IMR-90 (cell line): Measurements from ENCODE around the gene PHPT1. TPM values are rescaled to one million over a fixed set of nuclear protein-coding genes. Genes with fewer than 3 reads are reported as not detected.

Source experiments
- ATAC-seq: fragments of 200-7000 bp; cut with Tn5 transposase; 2 replicates; pipeline ENCODE4 v1.9.1; 2020; ENCODE audit warnings: low read depth, mild to moderate bottlenecking, moderate library complexity
- BruUV-seq: library from RNA; stranded (reverse); fragments of 400-500 nt; replicated peaks from 2 replicates; lab custom pipeline; 2021; lab: Mats Ljungman, UMichigan
- CTCF ChIA-PET: fragments of 300-600 bp; formaldehyde crosslinking; extraction: SDS; loops from one replicate; lab custom pipeline; 2021; ENCODE audit warnings: antibody characterized with exemption; lab: Yijun Ruan, JAX
- POLR2A ChIA-PET: fragments of 300-600 bp; sonication (Branson Sonifier 250); formaldehyde crosslinking; loops from one replicate; lab custom pipeline; 2022; ENCODE audit warnings: antibody characterized with exemption; ENCODE audit not compliant: unreplicated experiment; lab: Charles Lee
- DNase-seq: peaks from one replicate; pipeline ENCODE4 v3.0.0; 2013
- H2AFZ ChIP-seq: replicated peaks from 2 replicates; pipeline ENCODE3; 2013; ENCODE audit warnings: low read length, mild to moderate bottlenecking; ENCODE audit not compliant: poor library complexity
- H2AK5ac ChIP-seq: 2 replicates; pipeline ENCODE4 v1.6.1; 2013; ENCODE audit warnings: low read depth, low read length, inconsistent platforms
- H2AK9ac ChIP-seq: replicated peaks from 2 replicates; pipeline ENCODE3; 2013; ENCODE audit warnings: mild to moderate bottlenecking, low read depth, low read length, moderate library complexity; ENCODE audit not compliant: poor library complexity
- H2BK120ac ChIP-seq: 2 replicates; pipeline ENCODE4 v1.6.1; 2013; ENCODE audit warnings: low read depth, low read length, inconsistent platforms
- H2BK15ac ChIP-seq: 3 replicates; pipeline ENCODE4 v1.6.1; 2013; ENCODE audit warnings: low read depth, low read length, inconsistent platforms
- H2BK20ac ChIP-seq: 2 replicates; pipeline ENCODE4 v1.6.1; 2013; ENCODE audit warnings: low read depth, mild to moderate bottlenecking, inconsistent platforms, low read length, moderate library complexity
- H2BK5ac ChIP-seq: 2 replicates; pipeline ENCODE4 v1.6.1; 2013; ENCODE audit warnings: mild to moderate bottlenecking, low read depth, low read length, inconsistent platforms; ENCODE audit not compliant: poor library complexity, severe bottlenecking
- H3K14ac ChIP-seq: replicated peaks from 2 replicates; pipeline ENCODE4 v1.6.1; 2013; ENCODE audit warnings: low read depth, low read length, inconsistent platforms
- H3K18ac ChIP-seq: 2 replicates; pipeline ENCODE4 v1.6.1; 2013; ENCODE audit warnings: low read depth, low read length, control low read depth
- H3K23ac ChIP-seq: 2 replicates; pipeline ENCODE4 v1.6.1; 2013; ENCODE audit warnings: low read depth, low read length, inconsistent platforms
- H3K27ac ChIP-seq: 2 replicates; pipeline ENCODE4 v1.5.1; 2013; ENCODE audit warnings: mild to moderate bottlenecking, control low read depth, low read length; ENCODE audit not compliant: insufficient read depth
- H3K27me3 ChIP-seq: 2 replicates; pipeline ENCODE4 v1.6.1; 2013; ENCODE audit warnings: low read length; ENCODE audit not compliant: control insufficient read depth, insufficient read depth
- H3K36me3 ChIP-seq: 2 replicates; pipeline ENCODE4 v1.6.1; 2013; ENCODE audit warnings: low read length, mixed read lengths; ENCODE audit not compliant: control insufficient read depth, insufficient read depth
- H3K4ac ChIP-seq: 2 replicates; pipeline ENCODE4 v1.6.1; 2013; ENCODE audit warnings: low read depth, low read length, inconsistent platforms
- H3K4me1 ChIP-seq: 2 replicates; pipeline ENCODE4 v1.6.1; 2013; ENCODE audit warnings: low read length, mixed read lengths; ENCODE audit not compliant: control insufficient read depth, insufficient read depth
- H3K4me2 ChIP-seq: 2 replicates; pipeline ENCODE4 v1.6.1; 2013; ENCODE audit warnings: low read depth, mild to moderate bottlenecking, control low read depth, low read length, moderate library complexity
- H3K4me3 ChIP-seq: 2 replicates; pipeline ENCODE4 v1.5.1; 2013; ENCODE audit warnings: low read depth, mild to moderate bottlenecking, control low read depth, low read length, moderate library complexity; ENCODE audit not compliant: insufficient read depth
- H3K56ac ChIP-seq: 2 replicates; pipeline ENCODE4 v1.6.1; 2013; ENCODE audit warnings: low read length, inconsistent platforms; ENCODE audit not compliant: insufficient read depth; ENCODE audit errors: extremely low read depth
- H3K79me1 ChIP-seq, 2 experiments: 2 replicates each; pipeline ENCODE4 v1.6.1; 2013; ENCODE audit warnings: low read length in 2 of 2, inconsistent platforms in 1 of 2, low read depth in 1 of 2
- H3K9ac ChIP-seq: 2 replicates; pipeline ENCODE4 v1.6.1; 2013; ENCODE audit warnings: low read depth, low read length, control low read depth
- H3K9me1 ChIP-seq: 2 replicates; pipeline ENCODE4 v1.6.1; 2013; ENCODE audit warnings: low read length, inconsistent platforms; ENCODE audit not compliant: insufficient read depth
- H3K9me3 ChIP-seq: 2 replicates; pipeline ENCODE4 v1.6.1; 2013; ENCODE audit warnings: low read length; ENCODE audit not compliant: control insufficient read depth, insufficient read depth
- H4K20me1 ChIP-seq: 2 replicates; pipeline ENCODE4 v1.6.1; 2013; ENCODE audit warnings: low read length, inconsistent platforms; ENCODE audit not compliant: insufficient read depth
- H4K5ac ChIP-seq: 2 replicates; pipeline ENCODE4 v1.6.1; 2013; ENCODE audit warnings: mild to moderate bottlenecking, low read depth, low read length, control low read depth
- H4K8ac ChIP-seq, 2 experiments: 2 replicates each; pipeline ENCODE4 v1.6.1; 2013; ENCODE audit warnings: low read depth in 2 of 2, low read length in 2 of 2, control low read depth in 1 of 2, inconsistent platforms in 1 of 2
- H4K91ac ChIP-seq: 2 replicates; pipeline ENCODE4 v1.6.1; 2013; ENCODE audit warnings: low read depth, low read length, inconsistent platforms; ENCODE audit not compliant: insufficient read depth
- BHLHE40 ChIP-seq: fragments of 150-350 bp; IDR thresholded peaks from 2 replicates; pipeline ENCODE4 v1.6.1; 2016; ENCODE audit warnings: mild to moderate bottlenecking, low read depth, low read length
- CEBPB ChIP-seq: IDR thresholded peaks from 2 replicates; pipeline ENCODE4 v1.6.1; 2012; ENCODE audit warnings: low read depth, low read length, improper control_type of control experiment
- CHD1 ChIP-seq: IDR thresholded peaks from 2 replicates; pipeline ENCODE4 v1.6.1; 2012; ENCODE audit warnings: low read depth, low read length, improper control_type of control experiment
- CTCF ChIP-seq: conservative IDR thresholded peaks from 2 replicates; pipeline ENCODE4 v1.5.1; 2012; ENCODE audit warnings: mild to moderate bottlenecking, low read depth, low read length, improper control_type of control experiment
- ELK1 ChIP-seq: fragments of 150-350 bp; IDR thresholded peaks from 2 replicates; pipeline ENCODE4 v1.6.1; 2016; ENCODE audit warnings: low read depth, mild to moderate bottlenecking, low read length, moderate library complexity, borderline replicate concordance
- FOS ChIP-seq: fragments of 150-350 bp; IDR thresholded peaks from 2 replicates; pipeline ENCODE4 v1.6.1; 2016; ENCODE audit warnings: low read depth, low read length
- MAFK ChIP-seq: IDR thresholded peaks from 2 replicates; pipeline ENCODE4 v1.6.1; 2012; ENCODE audit warnings: low read depth, low read length, improper control_type of control experiment
- MAZ ChIP-seq: IDR thresholded peaks from 2 replicates; pipeline ENCODE4 v1.6.1; 2012; ENCODE audit warnings: low read depth, mild to moderate bottlenecking, low read length, improper control_type of control experiment, moderate library complexity, borderline replicate concordance
- MXI1 ChIP-seq: IDR thresholded peaks from 2 replicates; pipeline ENCODE4 v1.6.1; 2012; ENCODE audit warnings: low read depth, mild to moderate bottlenecking, low read length, moderate library complexity, borderline replicate concordance
- NFE2L2 ChIP-seq: fragments of 150-350 bp; IDR thresholded peaks from 2 replicates; pipeline ENCODE4 v1.6.1; 2016; ENCODE audit warnings: low read depth, mild to moderate bottlenecking, low read length
- POLR2A ChIP-seq: IDR thresholded peaks from 2 replicates; pipeline ENCODE4 v1.6.1; 2012; ENCODE audit warnings: mild to moderate bottlenecking, low read depth, low read length
- RAD21 ChIP-seq: IDR thresholded peaks from 2 replicates; pipeline ENCODE4 v1.6.1; 2012; ENCODE audit warnings: low read length, improper control_type of control experiment
- RCOR1 ChIP-seq: IDR thresholded peaks from 2 replicates; pipeline ENCODE4 v1.6.1; 2012; ENCODE audit warnings: mild to moderate bottlenecking, low read length, improper control_type of control experiment; ENCODE audit not compliant: insufficient replicate concordance
- RFX5 ChIP-seq: IDR thresholded peaks from 2 replicates; pipeline ENCODE4 v1.8.0; 2012; ENCODE audit warnings: low read depth, mild to moderate bottlenecking, low read length, moderate library complexity
- SMC3 ChIP-seq: fragments of 150-350 bp; IDR thresholded peaks from 2 replicates; pipeline ENCODE4 v1.6.1; 2016; ENCODE audit warnings: low read depth, mild to moderate bottlenecking, antibody characterized with exemption, low read length, moderate library complexity
- WGBS, 2 experiments: methylation state at CpG; one replicate each; pipeline versions ENCODE4 v1.1.5 to v1.1.7; 2013; ENCODE audit warnings: missing lambda C conversion rate in 2 of 2; ENCODE audit not compliant: insufficient read length in 1 of 2; ENCODE audit errors: extremely low coverage in 2 of 2; 5-methylcytosine and 5-hydroxymethylcytosine counted together
- dilution Hi-C: fragments of 300-500 bp; cut with HindIII; formaldehyde crosslinking; loops from one replicate; pipeline ENCODE4 v1.14.3; 2018; ENCODE audit warnings: low sequenced_read_pairs; ENCODE audit not compliant: unreplicated experiment
- in situ Hi-C: fragments of 300-500 bp; cut with MboI; formaldehyde crosslinking; loops from 3 replicates; pipeline ENCODE4 v1.14.3; 2019; ENCODE audit warnings: low sequenced_read_pairs, inconsistent platforms, mixed read lengths
- intact Hi-C: fragments of 100-400 bp; cut with micrococcal nuclease; formaldehyde crosslinking; loops from 2 replicates; pipeline ENCODE4 v1.10.0; 2022
- polyA plus RNA-seq, 3 experiments: library from polyadenylated mRNA; depleted of rRNA; stranded (reverse); fragments of >200 nt; gene quantifications; 2 replicates each; pipeline ENCODE4 v1.2.3, GENCODE V29; 2012; ENCODE audit warnings: low replicate concordance in 1 of 3
- total RNA-seq: library from RNA; depleted of rRNA; stranded (reverse); fragments of >200 nt; gene quantifications from 2 replicates; pipeline ENCODE4 v1.2.3, GENCODE V29; 2012
- TF ChIP-seq, protein P1 (sequence below): fragments of 150-350 bp; IDR thresholded peaks from 2 replicates; pipeline ENCODE4 v1.6.1; 2017; ENCODE audit warnings: mild to moderate bottlenecking, antibody characterized with exemption, low read length, low read depth

Gene PHPT1
- total and polyA plus RNA-seq, 2 of the 4 experiments (the other 2 are of a cell fraction) = 79.8 to 214 TPM

- H3K18ac ChIP-seq = no peak overlapping the region
- no peak overlapping the region for H4K91ac ChIP-seq
- H2BK5ac ChIP-seq = peak overlapping the region; percentile 76
- no peak overlapping the region for H3K23ac ChIP-seq
- H3K4me3 ChIP-seq = no peak overlapping the region
- no peak overlapping the region for H3K4me2 ChIP-seq
- H2BK15ac ChIP-seq = no peak overlapping the region
- no peak overlapping the region for H2AK9ac ChIP-seq
- H3K56ac ChIP-seq = no peak overlapping the region
- peaks cover 15% of the 10 kb centered on the region for H3K4me1 ChIP-seq
- in situ Hi-C loops (no loop called here), intact Hi-C loops (no loop called here), dilution Hi-C loops (no loop called here)
- H3K79me1 ChIP-seq = peaks cover 12 to 62% of the 10 kb centered on the region in 2 experiments
- H3K9me3 ChIP-seq = no peaks in the 10 kb centered on the region
- no peaks in the 10 kb centered on the region for H3K27me3 ChIP-seq
- no peak overlapping the region for H4K5ac ChIP-seq
- no peak overlapping the region for H3K9ac ChIP-seq
- no peak overlapping the region for H2BK120ac ChIP-seq
- no peak for DNase-seq
- TF ChIP-seq CHD1 (no peak), RCOR1 (no peak), BHLHE40 (no peak), POLR2A (no peak), MAZ (no peak), FOS (no peak), RFX5 (no peak), CEBPB (no peak), ELK1 (no peak), CTCF (no peak), SMC3 (no peak), RAD21 (no peak), MAFK (no peak), NFE2L2 (no peak), MXI1 (no peak)
- TF ChIP-seq, protein P1, sequence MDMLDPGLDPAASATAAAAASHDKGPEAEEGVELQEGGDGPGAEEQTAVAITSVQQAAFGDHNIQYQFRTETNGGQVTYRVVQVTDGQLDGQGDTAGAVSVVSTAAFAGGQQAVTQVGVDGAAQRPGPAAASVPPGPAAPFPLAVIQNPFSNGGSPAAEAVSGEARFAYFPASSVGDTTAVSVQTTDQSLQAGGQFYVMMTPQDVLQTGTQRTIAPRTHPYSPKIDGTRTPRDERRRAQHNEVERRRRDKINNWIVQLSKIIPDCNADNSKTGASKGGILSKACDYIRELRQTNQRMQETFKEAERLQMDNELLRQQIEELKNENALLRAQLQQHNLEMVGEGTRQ = no peak
- BruUV-seq = no TSS peak
- 0 out of 2 replicates have a peak, but pooled peaks cover 10% of the 10 kb centered on the region for H3K9me1 ChIP-seq
- H4K20me1 ChIP-seq = no peaks in the 10 kb centered on the region; the same call in none of the 2 replicates
- H2AK5ac ChIP-seq = no peak overlapping the region
- ATAC-seq = no peak
- H4K8ac ChIP-seq = no peak overlapping the region
- H3K27ac ChIP-seq = no peak overlapping the region
- CTCF ChIA-PET = no interaction called here
- no peak overlapping the region for H3K14ac ChIP-seq
- H3K4ac ChIP-seq = no peak overlapping the region
- H2BK20ac ChIP-seq = no peak overlapping the region
- WGBS, 2 experiments = 100% methylated on average over 7 of the region's 10 CpGs; no CpG with 5 or more reads in 1 of the 2 experiments
- no peak overlapping the region for H2AFZ ChIP-seq
- POLR2A ChIA-PET = no interaction called here
- peaks cover 16% of the 10 kb centered on the region for H3K36me3 ChIP-seq
These were observed 51.3 kb downstream of the PHPT1 start for GRCh38 chr9:136900556-136900955.
